Stimulated activated CD4-positive, alpha-beta T cell treated with anti-CD3 and anti-CD28 coated beads, TNF-alpha, amount 100 ng/mL, for 4 hours (primary cell): ENCODE results near the gene BABAM2.

Experiments used
- DNase-seq, 3 experiments: peaks; one replicate each; pipeline ENCODE4 v3.0.0-alpha.2; 2020; ENCODE audit warnings: low read depth in 3 of 3

Gene BABAM2

DNA sequence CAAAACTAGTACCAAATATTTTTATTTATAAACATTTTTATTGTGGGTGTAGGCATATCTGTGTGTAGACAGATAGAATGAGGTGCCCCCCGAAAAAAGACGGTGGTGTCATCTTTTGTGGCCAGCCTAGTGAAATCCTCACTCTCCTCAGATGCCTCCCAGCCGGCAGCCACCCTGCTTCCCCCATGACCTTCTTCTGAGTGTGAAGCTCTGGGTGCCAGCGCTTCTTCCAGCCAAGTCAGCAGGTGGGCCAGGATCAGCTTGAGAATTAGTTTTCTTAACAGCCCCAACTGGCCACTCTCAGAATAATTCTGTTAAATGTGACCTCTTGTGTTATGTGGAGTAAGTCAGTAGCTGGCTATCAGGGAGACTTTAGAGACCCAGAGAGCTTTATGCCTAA, 272.5 kb downstream of the BABAM2 start:
- DNase-seq: no peak

DNA sequence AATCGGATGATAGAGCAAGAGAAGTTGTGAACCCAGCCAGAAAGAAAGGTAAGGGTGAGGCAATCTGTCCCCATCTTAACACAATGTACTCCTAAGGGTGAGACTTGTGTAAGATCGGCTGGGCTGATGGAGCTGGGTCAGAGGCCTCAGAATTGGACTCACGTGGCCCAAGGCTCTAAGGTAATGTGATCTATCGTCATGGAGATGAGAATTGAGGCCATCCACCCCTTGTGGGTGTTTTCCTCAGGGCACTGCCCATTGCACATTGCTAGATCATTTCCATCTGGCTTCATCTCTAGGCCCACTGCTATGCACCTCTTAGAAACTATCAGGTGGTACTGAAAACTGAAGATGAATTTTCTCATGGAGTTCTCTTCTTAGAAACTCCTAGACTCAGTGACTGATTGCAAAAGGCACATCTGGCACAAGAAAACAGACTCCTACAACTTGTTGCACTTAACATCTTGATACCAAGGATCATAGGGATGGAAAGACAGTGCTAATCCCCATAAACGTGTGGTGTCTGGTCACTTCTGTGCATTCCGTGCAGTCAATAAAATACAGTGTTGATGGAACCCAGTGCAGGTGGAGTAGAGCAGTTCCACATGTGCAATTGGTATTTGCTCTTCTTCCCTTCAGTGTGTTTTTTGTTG, 273.2 kb downstream of the BABAM2 start:
- no peak for DNase-seq

DNA sequence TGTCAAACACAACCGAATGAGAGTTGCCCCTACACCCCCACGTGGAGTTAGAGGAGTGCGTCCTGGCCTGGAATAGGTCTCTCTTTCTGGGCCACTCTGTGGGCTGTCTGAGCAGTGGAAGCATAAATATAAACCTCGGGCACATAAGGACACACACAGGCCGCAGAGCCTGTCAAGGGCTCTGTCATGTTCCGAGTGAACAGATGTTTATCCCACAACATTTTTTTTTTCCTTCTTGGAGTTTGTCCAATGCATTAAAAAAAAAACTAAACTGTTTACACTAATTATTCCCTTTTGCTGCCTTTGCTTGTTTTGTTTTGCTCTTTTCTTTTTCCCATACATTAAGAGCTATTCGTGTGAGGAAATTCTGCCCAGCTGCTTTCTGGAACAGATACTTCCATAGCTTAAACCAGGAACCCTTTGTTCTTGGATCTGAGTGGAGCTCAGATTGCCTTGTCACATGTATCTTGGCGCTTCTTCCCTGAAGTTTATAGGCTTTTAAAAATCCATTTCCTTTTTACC, 273.8 kb downstream of the BABAM2 start:
- no peak for DNase-seq

DNA sequence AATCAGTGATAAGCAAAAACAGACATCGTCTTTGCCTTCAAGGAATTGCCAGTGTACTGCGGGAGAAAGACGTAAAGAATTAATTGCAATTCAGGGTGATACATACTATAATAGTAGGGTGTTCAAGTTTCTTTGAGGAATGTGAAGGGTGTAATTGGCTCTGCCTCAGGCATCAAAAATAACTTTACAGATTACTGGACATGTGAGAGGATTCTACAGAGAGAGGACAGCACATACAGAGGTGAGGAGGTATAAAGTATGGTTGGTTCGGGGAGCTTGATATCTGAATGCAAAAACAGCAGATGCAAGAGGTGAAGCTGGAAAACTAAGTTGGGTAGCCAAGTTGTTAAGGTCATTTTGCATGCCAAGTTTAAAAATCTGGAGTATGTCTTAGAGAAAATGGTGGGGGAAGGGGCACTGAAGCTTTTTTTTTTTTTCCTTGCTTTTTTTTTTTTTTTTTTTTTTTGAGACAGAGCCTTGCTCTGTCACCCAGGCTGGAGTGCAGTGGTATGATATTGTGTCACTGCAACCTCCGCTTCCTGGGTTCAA, 274.6 kb downstream of the BABAM2 start:
- DNase-seq: no peak

DNA sequence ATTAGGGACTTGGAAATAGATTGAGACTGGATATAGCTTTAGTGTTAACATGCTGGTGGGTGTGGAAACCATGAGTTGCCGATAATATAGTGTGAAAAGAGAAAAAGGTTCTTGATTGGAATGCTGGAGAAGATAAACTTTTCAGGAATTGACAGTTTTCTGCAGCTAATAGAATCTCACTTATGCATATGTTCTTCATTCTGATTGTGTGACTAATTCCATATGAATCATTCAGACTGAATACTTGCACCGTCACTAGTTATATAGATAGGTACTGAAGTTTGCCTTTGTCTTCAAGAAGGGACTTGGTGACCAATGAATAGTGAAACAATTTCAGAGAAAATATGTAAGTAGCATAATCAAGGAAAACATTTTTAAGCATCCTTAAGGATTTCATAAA, 276.4 kb downstream of the BABAM2 start:
- no peak for DNase-seq

DNA sequence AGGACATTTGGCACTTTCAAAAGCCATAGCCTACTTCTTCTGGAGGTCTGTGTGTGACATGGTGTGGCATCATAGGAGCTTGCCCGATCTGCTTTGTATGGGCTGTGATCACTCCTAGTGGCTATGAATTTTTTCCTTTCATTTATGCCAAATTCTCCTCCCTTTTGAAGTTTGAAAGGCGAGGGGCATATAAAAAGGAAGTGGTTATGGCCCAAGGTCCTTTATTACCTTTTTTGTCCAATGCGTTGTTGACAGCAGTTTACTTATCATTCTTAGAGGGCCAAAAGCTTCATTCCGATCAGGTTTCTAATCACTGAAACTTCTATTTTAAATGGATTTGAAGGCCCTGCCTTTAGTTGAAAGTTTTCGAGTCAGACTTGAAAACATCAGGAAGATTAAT, 277.8 kb downstream of the BABAM2 start:
- DNase-seq: no peak

DNA sequence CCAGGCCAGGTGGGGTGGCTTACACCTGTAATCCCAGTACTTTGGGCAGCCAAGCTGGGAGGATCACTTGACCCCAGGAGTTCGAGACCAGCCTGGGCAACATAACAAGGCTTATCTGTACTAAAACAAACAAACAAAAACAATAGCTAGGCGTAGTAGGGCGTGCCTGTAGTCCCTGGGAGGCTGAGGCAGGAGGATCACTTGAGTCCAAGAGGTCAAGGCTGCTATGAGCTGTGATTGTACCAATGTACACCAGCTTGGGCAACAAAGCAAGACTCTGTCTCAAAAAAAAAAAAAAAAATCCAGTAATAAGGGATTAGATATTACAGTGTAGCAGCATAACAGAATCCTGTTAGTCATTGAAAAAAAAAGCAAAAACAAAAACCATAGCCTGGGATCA, 279.0 kb downstream of the BABAM2 start:
- DNase-seq: no peak

DNA sequence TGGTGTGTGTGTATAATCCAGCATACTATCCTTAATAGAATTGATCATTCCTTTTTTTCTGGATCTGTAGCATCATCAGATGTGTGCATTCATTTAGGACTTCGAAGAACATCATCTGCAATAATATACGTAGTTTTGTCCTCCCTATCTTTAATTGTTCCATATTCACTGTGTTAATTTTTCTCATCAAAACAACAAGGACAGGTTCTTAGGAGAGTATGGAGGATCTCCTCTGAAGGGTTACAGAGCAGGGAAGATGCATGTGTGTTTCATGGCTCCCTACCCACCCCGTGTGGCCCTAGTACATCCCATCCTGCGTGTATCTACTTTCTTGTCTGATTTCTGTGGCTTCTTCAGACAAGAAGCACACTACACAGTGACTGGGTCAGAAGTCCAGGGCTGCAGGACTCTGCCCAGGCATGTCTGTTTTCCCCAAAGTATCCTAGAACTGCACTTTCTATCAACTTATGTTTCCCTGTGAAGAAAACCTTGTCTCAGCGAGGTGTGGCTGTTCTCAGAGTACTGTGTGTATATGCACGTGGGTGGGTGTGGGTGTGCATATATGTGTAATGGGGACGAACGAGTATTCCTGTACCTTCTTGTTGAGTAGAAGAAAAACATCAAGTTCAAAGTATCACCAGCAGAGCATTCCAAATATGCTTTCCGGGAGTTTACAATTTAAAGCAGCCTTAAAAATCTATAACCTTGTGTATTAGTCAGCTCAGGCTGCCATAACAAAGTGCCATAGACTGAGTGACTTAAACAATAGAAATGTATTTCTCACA, 281.8 kb downstream of the BABAM2 start:
- DNase-seq: no peak

DNA sequence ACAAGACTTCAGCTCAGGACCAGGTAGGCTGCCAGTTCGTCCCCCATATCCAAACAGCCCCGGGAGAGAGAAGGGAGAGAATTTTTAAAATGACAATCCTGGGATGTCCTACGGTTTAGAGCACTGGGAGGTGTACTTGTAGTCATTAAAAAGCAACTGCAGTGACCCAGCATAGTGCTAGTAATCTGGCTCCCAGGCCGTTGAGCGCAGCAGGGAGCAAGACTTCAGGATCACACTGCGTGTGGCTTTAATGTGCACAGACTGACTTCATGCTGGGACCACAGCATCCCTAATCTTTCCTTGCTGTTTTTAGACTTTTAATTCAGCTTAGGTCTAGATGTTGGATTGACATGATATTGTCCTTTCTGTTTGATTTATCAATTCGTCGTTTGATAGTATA, 282.8 kb downstream of the BABAM2 start:
- DNase-seq: no peak

DNA sequence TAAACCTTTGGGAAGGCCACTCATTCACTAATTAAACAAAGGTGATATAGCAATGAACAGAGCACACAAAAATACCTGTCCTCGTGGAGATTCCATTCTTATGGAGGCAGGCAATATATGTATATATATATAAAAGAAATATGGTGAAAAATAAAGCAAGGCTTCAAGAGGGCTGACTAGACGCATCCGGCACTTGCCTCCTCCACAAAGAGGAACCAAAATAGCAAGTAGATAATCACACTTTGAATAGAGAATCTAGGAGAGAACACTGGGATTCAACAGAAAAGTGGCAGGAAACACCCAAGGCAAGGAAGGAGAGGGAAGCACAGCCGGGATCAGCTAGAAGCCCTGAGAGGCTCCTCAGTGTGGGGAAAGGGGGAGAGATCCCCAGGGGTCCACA, 283.7 kb downstream of the BABAM2 start:
- DNase-seq: no peak

DNA sequence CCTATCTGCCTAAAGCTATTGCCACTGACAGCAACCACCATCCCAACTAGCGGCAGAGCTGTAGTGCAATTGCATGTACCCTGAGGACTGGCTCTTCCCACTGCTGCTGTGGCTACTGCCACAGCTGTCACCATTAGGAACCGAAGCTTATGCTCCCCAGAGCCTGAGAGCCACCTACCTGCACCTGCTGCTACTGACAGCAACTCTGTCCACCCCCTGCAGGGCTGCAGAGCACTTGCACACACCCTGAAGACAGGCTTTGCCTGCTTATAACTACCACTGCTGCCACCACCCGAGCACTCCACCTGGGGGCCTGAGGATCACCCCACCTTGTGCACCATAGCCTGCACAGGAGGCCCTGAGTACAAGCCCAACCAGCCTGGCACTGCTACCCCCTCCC, 284.5 kb downstream of the BABAM2 start:
- DNase-seq: no peak

DNA sequence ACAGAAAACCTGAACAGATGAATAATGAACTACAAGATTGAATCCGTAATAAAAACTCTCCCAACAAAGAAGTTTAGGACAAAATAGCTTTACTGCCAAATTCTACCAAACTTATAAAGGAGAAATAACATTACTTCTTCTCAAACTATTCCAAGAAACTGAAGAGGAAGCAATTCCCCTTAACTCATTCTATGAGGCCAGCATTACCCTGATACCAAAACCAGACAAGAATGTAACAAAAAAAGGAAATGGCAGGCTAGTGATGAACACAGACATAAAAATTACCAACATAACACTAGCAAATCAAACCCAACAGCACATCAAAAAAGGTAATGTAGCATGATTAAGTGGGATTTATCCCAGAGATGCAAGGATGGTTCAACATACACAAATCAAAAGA, 288.4 kb downstream of the BABAM2 start:
- DNase-seq: no peak

DNA sequence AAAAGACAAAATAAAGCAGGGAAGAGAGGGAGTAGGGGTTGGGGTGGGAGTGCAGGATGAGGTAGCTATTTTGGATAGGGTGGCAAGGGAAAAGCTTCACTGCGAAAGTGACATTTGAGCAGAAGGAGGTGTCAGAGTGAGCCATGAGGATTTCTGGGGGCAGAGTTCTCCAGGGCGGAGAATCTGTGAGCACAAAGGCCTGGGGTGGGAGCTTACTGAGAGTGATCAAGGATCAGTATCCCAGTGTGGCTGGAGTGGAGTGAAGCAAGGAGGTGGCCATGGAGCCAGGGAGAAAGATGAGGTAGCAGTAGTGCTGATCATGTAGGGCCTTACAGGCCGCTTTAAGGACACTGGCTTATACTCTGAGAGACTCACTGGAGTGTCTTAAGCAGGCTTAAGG, 291.3 kb downstream of the BABAM2 start:
- no peak for DNase-seq

DNA sequence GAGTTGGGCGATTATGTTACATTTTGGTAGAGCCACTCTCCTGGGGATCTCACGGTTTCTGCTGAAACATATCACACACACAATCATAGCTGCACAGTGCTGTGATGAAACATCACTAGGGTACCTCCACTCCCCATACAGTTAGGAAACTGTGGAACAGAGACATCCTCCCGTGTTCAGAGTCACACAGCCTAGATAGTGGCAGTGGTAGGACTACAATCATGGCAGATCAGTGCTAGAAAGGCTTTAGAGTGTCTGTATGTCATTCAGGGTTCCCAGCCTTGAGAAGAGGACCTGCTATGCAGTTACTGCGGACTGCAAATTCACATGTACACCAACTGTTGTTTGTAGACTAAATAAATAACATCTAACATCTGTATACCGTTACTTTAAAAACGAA, 291.8 kb downstream of the BABAM2 start:
- DNase-seq: no peak

DNA sequence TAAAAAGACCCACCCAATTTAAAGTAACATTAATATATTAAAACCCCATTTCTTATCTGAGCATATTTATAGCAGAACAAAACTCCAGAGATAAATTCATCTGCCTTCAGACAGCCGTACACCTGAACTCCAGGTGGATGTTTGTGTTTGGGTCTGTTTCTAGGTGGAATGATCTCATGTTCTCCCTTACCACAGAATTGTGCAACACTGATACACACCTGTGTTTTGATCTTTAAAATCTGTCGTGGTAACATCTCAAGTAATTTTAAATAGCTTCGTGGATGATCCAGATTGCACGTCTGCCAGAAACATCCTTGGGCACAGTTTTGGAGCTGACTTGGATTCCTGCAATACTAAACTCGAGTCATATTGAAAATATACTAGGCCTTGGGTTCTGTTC, 294.6 kb downstream of the BABAM2 start:
- DNase-seq: no peak

DNA sequence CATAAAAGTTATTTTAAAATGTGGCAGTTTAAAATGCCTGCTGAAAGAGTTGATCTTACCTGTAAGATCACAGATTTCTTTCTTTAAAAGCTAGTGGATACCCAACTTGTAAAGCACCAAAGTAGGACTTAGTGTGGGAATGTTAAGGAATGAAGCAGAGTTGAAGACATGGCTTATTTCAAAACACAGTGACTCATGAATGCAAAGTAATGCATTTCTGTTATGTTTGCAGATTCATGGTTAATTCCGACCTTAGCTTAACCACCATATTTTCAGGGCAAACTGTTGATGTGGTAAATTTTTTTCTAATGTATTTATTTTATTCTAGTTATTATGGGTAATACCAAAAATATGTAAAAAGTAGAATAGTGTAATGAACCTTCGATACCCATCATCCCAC, 295.4 kb downstream of the BABAM2 start:
- no peak for DNase-seq

DNA sequence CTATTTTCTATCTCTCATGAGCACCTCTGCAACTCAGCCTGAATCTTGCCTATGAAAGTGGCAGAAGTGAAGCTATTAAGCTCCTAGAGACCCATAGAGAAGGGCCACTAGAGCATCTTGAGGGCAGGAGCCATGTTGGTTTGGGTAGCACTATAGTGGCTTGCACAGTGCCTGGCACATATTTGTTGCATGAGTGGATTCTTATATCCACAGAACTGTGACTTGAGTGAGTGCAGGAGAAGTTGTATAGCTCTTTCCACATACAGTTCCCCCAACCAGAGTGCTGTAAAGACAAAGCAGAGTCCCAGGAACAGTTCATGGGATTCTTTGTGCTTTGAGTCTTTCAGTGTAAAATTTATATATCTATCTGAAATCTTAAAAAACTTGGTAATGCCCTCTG, 296.7 kb downstream of the BABAM2 start:
- no peak for DNase-seq

DNA sequence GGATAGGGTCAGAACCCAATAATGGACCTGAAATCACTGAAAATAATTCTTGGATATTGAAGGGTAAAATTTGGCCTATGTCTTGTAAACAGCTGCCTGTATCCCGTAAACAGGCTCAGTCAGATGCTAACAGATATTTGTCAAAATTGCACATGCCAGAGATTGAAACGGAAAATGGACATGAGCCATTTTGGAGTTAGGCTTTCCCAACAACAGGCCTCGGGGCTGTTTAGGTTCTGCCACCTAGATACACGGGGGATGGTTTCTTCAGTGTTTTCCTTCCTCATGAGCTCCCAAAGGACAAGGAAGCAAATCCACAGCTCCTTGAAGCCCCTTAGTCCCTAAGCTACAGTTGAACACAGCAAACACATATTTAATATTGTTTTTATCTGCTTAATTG, 297.9 kb downstream of the BABAM2 start:
- no peak for DNase-seq

DNA sequence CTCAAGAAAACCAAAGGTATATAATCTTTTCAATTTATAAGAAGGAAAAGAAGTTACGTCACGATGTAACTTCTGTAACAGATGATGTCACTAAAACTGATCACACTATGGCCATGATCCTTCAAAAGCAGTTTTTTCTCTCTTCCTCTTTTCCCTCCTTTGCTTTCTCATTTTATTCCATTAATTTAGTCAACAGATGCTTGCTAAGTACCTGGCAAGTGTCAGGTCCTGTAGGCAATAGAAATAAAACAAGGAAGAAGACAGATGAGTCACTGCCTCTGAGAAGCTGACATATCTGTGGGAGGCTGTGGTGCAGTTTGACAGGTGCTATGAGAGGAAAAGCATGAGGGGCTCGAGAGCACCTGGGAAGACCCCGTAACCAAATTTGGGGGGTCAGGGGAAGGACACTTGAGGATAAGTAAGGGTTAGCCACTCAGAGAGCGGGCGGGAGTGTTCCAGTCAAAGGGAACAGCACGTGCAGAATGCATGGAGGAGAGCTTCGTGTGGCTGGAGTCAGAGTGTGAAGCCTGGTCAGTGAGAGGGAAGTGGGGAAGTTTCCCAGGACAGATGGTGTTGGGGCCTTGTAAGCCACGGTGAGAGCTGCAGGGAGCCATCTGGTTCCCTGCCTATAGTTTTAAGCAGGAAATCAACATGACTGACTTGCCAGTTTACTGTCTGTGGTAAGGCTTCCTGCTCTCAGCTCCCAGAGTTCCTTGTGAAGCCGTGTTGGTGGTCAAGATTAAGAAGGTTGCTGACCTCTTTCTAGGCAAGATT, 303.3 kb downstream of the BABAM2 start:
- no peak for DNase-seq

DNA sequence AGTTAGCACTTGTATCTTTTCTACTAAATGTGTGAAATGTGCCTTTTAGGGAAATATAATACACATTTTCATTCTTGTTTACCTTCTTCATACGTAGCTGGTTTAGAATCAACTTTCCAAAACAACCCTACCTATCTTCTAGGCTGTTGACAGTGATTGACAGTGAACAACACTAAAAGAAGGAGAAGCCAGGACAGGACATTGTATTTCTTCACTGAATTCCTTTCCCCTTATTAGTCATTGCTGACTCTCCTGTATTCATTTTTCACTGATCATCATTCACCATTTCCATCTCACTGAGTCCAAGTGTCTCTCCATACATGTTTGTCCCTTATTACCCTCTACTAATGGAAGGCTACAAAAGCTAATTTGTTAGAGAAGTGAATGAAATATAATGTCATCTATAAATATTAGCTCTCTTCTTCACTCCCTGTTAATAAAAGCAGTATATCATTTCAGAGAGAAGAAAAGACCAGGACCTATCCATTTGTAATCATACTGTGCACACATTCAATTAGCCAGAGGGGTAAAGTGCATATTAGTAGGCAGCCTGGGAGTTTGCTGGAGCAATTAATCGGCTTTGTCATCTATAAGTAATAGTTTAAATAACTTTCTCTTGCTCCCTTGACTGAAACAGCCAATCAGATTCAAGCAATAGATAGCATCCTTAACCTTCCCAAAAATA, 309.6 kb downstream of the BABAM2 start:
- DNase-seq: no peak

DNA sequence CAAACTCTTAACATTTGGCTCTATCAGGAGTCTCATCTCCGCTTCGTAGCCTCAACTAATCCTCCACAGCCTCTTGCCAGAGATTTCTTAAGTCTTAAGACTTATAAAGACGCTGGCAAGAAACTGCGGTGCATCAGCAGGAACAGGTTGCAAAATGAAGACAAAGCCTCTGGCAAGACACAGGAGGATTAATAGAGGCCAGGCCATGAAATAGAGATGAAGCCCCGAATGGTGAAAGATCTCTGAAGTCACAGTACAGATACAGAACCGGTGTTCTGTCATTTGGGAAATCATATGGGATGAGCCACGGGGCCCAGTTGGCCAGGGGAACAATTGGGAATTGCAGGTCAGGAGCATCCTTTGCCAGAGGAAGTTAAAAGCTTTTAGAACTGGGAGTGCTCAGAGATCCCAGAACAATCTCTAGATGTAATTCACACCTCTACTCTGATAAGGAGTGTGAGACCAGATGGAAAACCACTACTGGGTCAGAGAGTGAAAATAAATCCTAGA, 311.2 kb downstream of the BABAM2 start:
- DNase-seq: no peak

DNA sequence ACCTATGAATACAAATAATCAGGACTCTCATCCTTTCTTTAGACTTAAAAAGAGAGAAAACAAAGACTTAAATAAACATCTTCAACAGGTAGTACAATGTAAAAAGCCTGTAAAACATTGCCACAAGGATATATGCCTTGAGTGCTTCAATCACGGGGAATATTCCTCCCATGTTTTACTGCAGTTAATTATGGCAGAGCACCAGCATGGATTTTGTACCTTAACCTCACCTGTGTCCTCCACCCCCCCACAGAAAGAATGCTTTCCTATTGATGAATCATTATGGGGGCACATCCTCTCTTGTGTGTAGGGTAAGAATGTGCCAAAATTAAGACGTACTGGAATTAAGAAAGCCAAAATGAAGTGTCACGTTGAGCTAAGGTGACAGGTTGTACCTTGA, 312.2 kb downstream of the BABAM2 start:
- no peak for DNase-seq
